ENCODE measurements around the gene GET3. TPM values are rescaled to one million over a fixed set of nuclear protein-coding genes. Genes with fewer than 3 reads are reported as not detected.

GET3 gene
- total and polyA plus RNA-seq, 2 donors (not counting 3 experiments of a cell fraction or from before 2014, with no cell fraction given): 74.8 to 197 TPM

- Histone ChIP-seq H3K4me3 (replicated peaks in 1 of 3; ENCODE audit: insufficient read depth in 1 of 3, low read depth in 1 of 3, low read length in 3 of 3) (no peak overlapping the region), H3K79me2 (ENCODE audit: control insufficient read depth, insufficient read depth, low read length) (peaks cover 37% of the 10 kb centered on the region), H4K20me1 (replicated peaks; ENCODE audit: control insufficient read depth, extremely low read depth, insufficient read depth, low read length) (no peaks in the 10 kb centered on the region), H3K9me1 (replicated peaks; ENCODE audit: control insufficient read depth, extremely low read depth, insufficient read depth, low read length) (no peaks in the 10 kb centered on the region), H3K36me3 (ENCODE audit: control insufficient read depth in 2 of 2, extremely low read depth in 1 of 2, insufficient read depth in 2 of 2, low read length in 2 of 2) (peaks cover 9 to 31% of the 10 kb centered on the region in 2 experiments), H3K4me2 (ENCODE audit: insufficient read depth, low read length) (no peak overlapping the region), H3K9me3 (replicated peaks; ENCODE audit: control insufficient read depth, insufficient read depth, low read length) (no peaks in the 10 kb centered on the region), H3K27me3 (ENCODE audit: control insufficient read depth in 2 of 2, insufficient read depth in 2 of 2, low read length in 2 of 2) (no peaks in the 10 kb centered on the region), H3K9ac (replicated peaks; ENCODE audit: extremely low read depth, insufficient read depth, low read length) (no peak overlapping the region), H2AFZ (ENCODE audit: low read depth, low read length) (no peak overlapping the region), H3K4me1 (ENCODE audit: control insufficient read depth, extremely low read depth, insufficient read depth, low read length) (peaks cover 9% of the 10 kb centered on the region), H3K27ac (ENCODE audit: insufficient read depth, low read depth, low read length) (no peak overlapping the region)
- no peak for DNase-seq (ENCODE audit: low read depth, low spot score)
- POLR2A ChIA-PET: interaction anchor here (0.7 kb wide), 1 partner anchor 10 kb away, joined by 4 read pairs; the partner anchor contains the start of gene GET3
- TF ChIP-seq JUN (IDR thresholded peaks at IDR 0.05; ENCODE audit: borderline replicate concordance, insufficient read depth, insufficient read length, low read depth): no peak
- no peak for TF ChIP-seq POLR2AphosphoS5 (IDR thresholded peaks at IDR 0.05; ENCODE audit: insufficient read depth, low read depth, low read length)
- TF ChIP-seq MYC (IDR thresholded peaks at IDR 0.05; ENCODE audit: low read depth, low read length): no peak
- TF ChIP-seq FOS (IDR thresholded peaks at IDR 0.05; ENCODE audit: borderline replicate concordance, insufficient read depth, low read length): no peak
- TF ChIP-seq, protein P1, sequence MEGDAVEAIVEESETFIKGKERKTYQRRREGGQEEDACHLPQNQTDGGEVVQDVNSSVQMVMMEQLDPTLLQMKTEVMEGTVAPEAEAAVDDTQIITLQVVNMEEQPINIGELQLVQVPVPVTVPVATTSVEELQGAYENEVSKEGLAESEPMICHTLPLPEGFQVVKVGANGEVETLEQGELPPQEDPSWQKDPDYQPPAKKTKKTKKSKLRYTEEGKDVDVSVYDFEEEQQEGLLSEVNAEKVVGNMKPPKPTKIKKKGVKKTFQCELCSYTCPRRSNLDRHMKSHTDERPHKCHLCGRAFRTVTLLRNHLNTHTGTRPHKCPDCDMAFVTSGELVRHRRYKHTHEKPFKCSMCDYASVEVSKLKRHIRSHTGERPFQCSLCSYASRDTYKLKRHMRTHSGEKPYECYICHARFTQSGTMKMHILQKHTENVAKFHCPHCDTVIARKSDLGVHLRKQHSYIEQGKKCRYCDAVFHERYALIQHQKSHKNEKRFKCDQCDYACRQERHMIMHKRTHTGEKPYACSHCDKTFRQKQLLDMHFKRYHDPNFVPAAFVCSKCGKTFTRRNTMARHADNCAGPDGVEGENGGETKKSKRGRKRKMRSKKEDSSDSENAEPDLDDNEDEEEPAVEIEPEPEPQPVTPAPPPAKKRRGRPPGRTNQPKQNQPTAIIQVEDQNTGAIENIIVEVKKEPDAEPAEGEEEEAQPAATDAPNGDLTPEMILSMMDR (IDR thresholded peaks at IDR 0.05; ENCODE audit: extremely low read depth in 1 of 2, insufficient read depth in 1 of 2, low read depth in 1 of 2, low read length in 2 of 2): no peak
- TF ChIP-seq EZH2 (IDR thresholded peaks at IDR 0.05; ENCODE audit: borderline replicate concordance, low read depth, low read length, severe bottlenecking): no peak
- TF ChIP-seq GATA2 (IDR thresholded peaks at IDR 0.05; ENCODE audit: insufficient read depth, insufficient read length, low read depth, low read length): no peak
- TF ChIP-seq, protein P2, sequence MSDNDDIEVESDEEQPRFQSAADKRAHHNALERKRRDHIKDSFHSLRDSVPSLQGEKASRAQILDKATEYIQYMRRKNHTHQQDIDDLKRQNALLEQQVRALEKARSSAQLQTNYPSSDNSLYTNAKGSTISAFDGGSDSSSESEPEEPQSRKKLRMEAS (IDR thresholded peaks at IDR 0.05; ENCODE audit: insufficient read depth, insufficient read length): no peak
- TF ChIP-seq POLR2A (IDR thresholded peaks at IDR 0.05; ENCODE audit: low read depth, low read length): no peak
- no TSS peak for BruUV-seq (replicated peaks)
- FAIRE-seq: no peak
- dilution Hi-C loops (cut with MboI; ENCODE audit: extremely low pct_ligation_motif_present, low sequenced_read_pairs) (no loop called here), intact Hi-C loops (cut with micrococcal nuclease) (no loop called here)
- CTCF ChIA-PET: interaction anchor here (0.7 kb wide), 1 partner anchor 10 kb away, joined by 3 read pairs; no protein-coding TSS in a partner anchor
Measured at GRCh38 chr19:12727745-12728433, 9.4 kb upstream of the GET3 start.

Data from endothelial cell of umbilical vein (primary cell).